GM12878 (cell line): ENCODE measurements around the gene FAM114A1. TPM values are rescaled to one million over a fixed set of nuclear protein-coding genes. Genes with fewer than 3 reads are reported as not detected.

Experiments
- ATAC-seq: fragments of 200-7000 bp; cut with Tn5 transposase; 3 replicates; pipeline ENCODE4 v1.9.1; 2020; ENCODE audit warnings: mild to moderate bottlenecking, moderate library complexity
- BruUV-seq: library from RNA; stranded (reverse); fragments of 400-500 nt; replicated peaks from 2 replicates; lab custom pipeline; 2021; lab: Mats Ljungman, UMichigan
- CTCF ChIA-PET: fragments of 300-600 bp; sonication (Branson Sonifier 250); formaldehyde crosslinking; extraction: SDS; loops from one replicate; lab custom pipeline; 2021; ENCODE audit warnings: inconsistent platforms; lab: Yijun Ruan, JAX
- POLR2A ChIA-PET: fragments of 350-600 bp; formaldehyde crosslinking; extraction: SDS; loops from one replicate; lab custom pipeline; 2021; ENCODE audit warnings: inconsistent platforms; lab: Charles Lee
- RAD21 ChIA-PET: fragments of 300-600 bp; sonication (Branson Sonifier 250); formaldehyde crosslinking; loops from one replicate; lab custom pipeline; 2023; ENCODE audit warnings: antibody characterized with exemption; ENCODE audit not compliant: unreplicated experiment; lab: Charles Lee
- SMC1A ChIA-PET: fragments of 300-600 bp; sonication (Branson Sonifier 250); formaldehyde crosslinking; loops from one replicate; lab custom pipeline; 2023; ENCODE audit not compliant: unreplicated experiment, uncharacterized antibody; lab: Charles Lee
- DNase-seq: peaks from one replicate; pipeline ENCODE4 v3.0.0-alpha.2; 2011; ENCODE audit warnings: low read depth, low spot score
- FAIRE-seq: peaks from 3 replicates; lab custom pipeline; 2011; peaks lifted over from hg19 to GRCh38; lab: Jason Lieb, UNC
- H2AFZ ChIP-seq: 2 replicates; pipeline ENCODE4 v1.6.0; 2011; ENCODE audit warnings: low read depth, low read length, control low read depth; ENCODE audit not compliant: control insufficient read depth
- H3K27ac ChIP-seq: 2 replicates; pipeline ENCODE4 v1.5.1; 2011; ENCODE audit warnings: control low read depth; ENCODE audit not compliant: control insufficient read depth, insufficient read depth
- H3K27me3 ChIP-seq, 2 experiments: replicated peaks in 1 of 2; 2 replicates each; pipeline versions ENCODE4 v1.6.0 to v1.6.1; 2011; ENCODE audit warnings: low read length in 1 of 2; ENCODE audit not compliant: control insufficient read depth in 2 of 2, insufficient read depth in 2 of 2
- H3K36me3 ChIP-seq, 2 experiments: 2 replicates each; pipeline ENCODE4 v1.5.1; 2011; ENCODE audit warnings: low read length in 1 of 2; ENCODE audit not compliant: control insufficient read depth in 2 of 2, insufficient read depth in 2 of 2
- H3K4me1 ChIP-seq: 2 replicates; pipeline ENCODE4 v1.6.1; 2011; ENCODE audit warnings: mild to moderate bottlenecking, low read length, moderate library complexity, mixed read lengths; ENCODE audit not compliant: control insufficient read depth, insufficient read depth
- H3K4me2 ChIP-seq: 2 replicates; pipeline ENCODE4 v1.6.0; 2011; ENCODE audit warnings: control low read depth; ENCODE audit not compliant: control insufficient read depth, insufficient read depth
- H3K4me3 ChIP-seq: fragments of 200-600 bp; sonication (generic); 2 replicates; pipeline ENCODE4 v1.5.1; 2016
- H3K79me2 ChIP-seq: 2 replicates; pipeline ENCODE4 v1.6.0; 2011; ENCODE audit warnings: low read length; ENCODE audit not compliant: control insufficient read depth, insufficient read depth
- H3K9ac ChIP-seq: 2 replicates; pipeline ENCODE4 v1.8.0; 2011; ENCODE audit warnings: low read length, control low read depth, mixed read lengths; ENCODE audit not compliant: control insufficient read depth, insufficient read depth
- H3K9me3 ChIP-seq: replicated peaks from 3 replicates; pipeline ENCODE4 v1.5.1; 2011; ENCODE audit warnings: mild to moderate bottlenecking, low read length; ENCODE audit not compliant: control insufficient read depth, insufficient read depth
- H4K20me1 ChIP-seq: 2 replicates; pipeline ENCODE4 v1.6.0; 2011; ENCODE audit not compliant: control insufficient read depth, insufficient read depth
- BCL11A ChIP-seq: IDR thresholded peaks from 2 replicates; pipeline ENCODE4 v1.6.1; 2011; ENCODE audit warnings: low read depth, low read length
- NR2C2 ChIP-seq: IDR thresholded peaks from 2 replicates; pipeline ENCODE4 v1.6.1; 2011; ENCODE audit warnings: borderline replicate concordance, low read depth; ENCODE audit not compliant: control insufficient read depth, insufficient read length
- SMC3 ChIP-seq: IDR thresholded peaks from 2 replicates; pipeline ENCODE4 v1.6.1; 2011; ENCODE audit warnings: low read length, improper control_type of control experiment, borderline replicate concordance
- WGBS: methylation state at CpG from one replicate; pipeline ENCODE4 v1.1.6; 2016; ENCODE audit warnings: low lambda C conversion rate; ENCODE audit not compliant: insufficient replicate concordance, insufficient coverage; ENCODE audit errors: missing lambda C conversion rate; 5-methylcytosine and 5-hydroxymethylcytosine counted together
- in situ Hi-C: fragments of 300-500 bp; cut with MboI; formaldehyde crosslinking; loops from 9 replicates; pipeline ENCODE4 v1.14.3; 2018; ENCODE audit warnings: mixed read lengths
- intact Hi-C: fragments of 100-400 bp; cut with micrococcal nuclease; formaldehyde crosslinking; loops from one replicate; pipeline ENCODE4 v1.14.2; 2022; ENCODE audit not compliant: unreplicated experiment
- polyA plus RNA-seq, 11 experiments: library from polyadenylated mRNA; depleted of rRNA in 4 of 11; unstranded in 6 of 11; stranded (reverse) in 5 of 11; fragments of >200 nt; fragmentation: Nextera tagmentation in 4 of 11; fragmentation: Illumina TruSeq in 1 of 11; extraction: Ambion mirVana in 4 of 11; extraction: Trizol in 1 of 11; gene quantifications; 1 replicate in 1 of 11; 2 replicates in 10 of 11; pipeline versions ENCODE4 v1.2.1 to v1.2.3, GENCODE V29; 2011 to 2016; ENCODE audit warnings: inconsistent platforms in 2 of 11, missing spikeins in 2 of 11, low read depth in 1 of 11
- total RNA-seq, 4 experiments: library from RNA; depleted of rRNA in 3 of 4; stranded (reverse); fragments of >200 nt in 3 of 4; fragmentation: Illumina TruSeq in 1 of 4; extraction: Trizol in 1 of 4; gene quantifications; 2 replicates each; pipeline versions ENCODE4 v1.2.1 to v1.2.3, GENCODE V29; 2013 to 2021
- TF ChIP-seq, protein P1 (sequence below): IDR thresholded peaks from 2 replicates; pipeline ENCODE4 v1.6.1; 2011; ENCODE audit warnings: mild to moderate bottlenecking, low read depth, low read length, moderate library complexity; ENCODE audit not compliant: insufficient replicate concordance
- TF ChIP-seq, protein P2 (sequence below): IDR thresholded peaks from 2 replicates; pipeline ENCODE4 v1.6.1; 2012; ENCODE audit warnings: low read depth, low read length, improper control_type of control experiment

Gene FAM114A1
- total and polyA plus RNA-seq, 10 of the 15 experiments (the other 5 are each of a cell fraction or from before 2014, with no cell fraction given): 1.3 to 6.2 (median 3.9) TPM

DNA sequence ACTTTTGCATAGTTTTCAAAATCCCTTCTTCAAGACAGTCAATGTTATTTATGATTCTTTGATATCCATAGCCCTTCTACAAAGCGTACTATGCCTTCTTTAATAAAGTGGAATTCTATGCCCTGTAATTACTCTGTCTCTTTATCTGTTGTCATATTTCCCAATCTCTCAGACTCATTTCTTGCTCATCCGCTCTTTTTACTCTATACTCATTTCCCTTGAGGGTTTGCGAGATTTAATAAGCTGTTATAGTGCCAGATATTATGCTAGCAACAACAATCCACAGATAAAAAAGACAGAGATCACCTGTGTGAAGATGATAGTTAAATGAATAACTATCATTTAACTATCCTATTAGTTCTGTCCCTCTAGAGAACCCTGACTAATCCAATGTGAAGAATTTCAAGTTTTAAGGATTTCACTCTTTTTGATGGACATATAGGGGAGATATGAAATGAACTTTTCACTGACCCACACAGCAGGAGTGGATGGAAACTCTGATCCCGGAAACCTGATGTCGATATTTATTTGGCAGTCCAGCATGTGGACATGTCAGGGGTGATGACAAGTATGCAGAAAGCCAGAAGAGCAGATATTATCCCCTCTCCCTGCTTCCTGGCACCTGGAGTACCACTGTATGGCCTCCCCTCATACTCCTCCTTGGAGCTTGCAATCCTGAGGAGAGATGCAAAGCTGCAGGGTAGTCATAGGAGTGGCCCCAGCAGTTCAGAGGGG, 114.9 kb downstream of the FAM114A1 start:
- ATAC-seq (no peak), DNase-seq (no peak), FAIRE-seq (no peak)
- H3K9me3 ChIP-seq: no peaks in the 10 kb centered on the region
- RAD21 ChIA-PET: interaction anchor here (0.6 kb wide), 1 partner anchor 42 kb away, joined by 3 read pairs; no protein-coding TSS in a partner anchor
- no peak overlapping the region for H2AFZ ChIP-seq
- peaks cover 31% of the 10 kb centered on the region for H3K4me1 ChIP-seq
- no peak overlapping the region for H3K9ac ChIP-seq
- WGBS: 98% methylated on average over 5 of the region's 5 CpGs
- no TSS peak for BruUV-seq
- TF ChIP-seq, protein P1, sequence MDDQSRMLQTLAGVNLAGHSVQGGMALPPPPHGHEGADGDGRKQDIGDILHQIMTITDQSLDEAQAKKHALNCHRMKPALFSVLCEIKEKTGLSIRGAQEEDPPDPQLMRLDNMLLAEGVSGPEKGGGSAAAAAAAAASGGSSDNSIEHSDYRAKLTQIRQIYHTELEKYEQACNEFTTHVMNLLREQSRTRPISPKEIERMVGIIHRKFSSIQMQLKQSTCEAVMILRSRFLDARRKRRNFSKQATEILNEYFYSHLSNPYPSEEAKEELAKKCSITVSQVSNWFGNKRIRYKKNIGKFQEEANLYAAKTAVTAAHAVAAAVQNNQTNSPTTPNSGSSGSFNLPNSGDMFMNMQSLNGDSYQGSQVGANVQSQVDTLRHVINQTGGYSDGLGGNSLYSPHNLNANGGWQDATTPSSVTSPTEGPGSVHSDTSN: no peak
- TF ChIP-seq BCL11A (no peak), SMC3 (no peak), NR2C2 (no peak)
- TF ChIP-seq, protein P2, sequence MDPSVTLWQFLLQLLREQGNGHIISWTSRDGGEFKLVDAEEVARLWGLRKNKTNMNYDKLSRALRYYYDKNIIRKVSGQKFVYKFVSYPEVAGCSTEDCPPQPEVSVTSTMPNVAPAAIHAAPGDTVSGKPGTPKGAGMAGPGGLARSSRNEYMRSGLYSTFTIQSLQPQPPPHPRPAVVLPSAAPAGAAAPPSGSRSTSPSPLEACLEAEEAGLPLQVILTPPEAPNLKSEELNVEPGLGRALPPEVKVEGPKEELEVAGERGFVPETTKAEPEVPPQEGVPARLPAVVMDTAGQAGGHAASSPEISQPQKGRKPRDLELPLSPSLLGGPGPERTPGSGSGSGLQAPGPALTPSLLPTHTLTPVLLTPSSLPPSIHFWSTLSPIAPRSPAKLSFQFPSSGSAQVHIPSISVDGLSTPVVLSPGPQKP: no peak
- in situ Hi-C loops (no loop called here), intact Hi-C loops (loop anchor here (5.0 kb wide), 1 partner anchor 45 kb away; no protein-coding TSS in a partner anchor)
- SMC1A ChIA-PET: no interaction called here
- H4K20me1 ChIP-seq: no peaks in the 10 kb centered on the region
- H3K79me2 ChIP-seq: no peaks in the 10 kb centered on the region
- CTCF ChIA-PET: no interaction called here
- no peak overlapping the region for H3K27ac ChIP-seq
- H3K4me2 ChIP-seq: no peak overlapping the region
- H3K4me3 ChIP-seq: no peak overlapping the region
- POLR2A ChIA-PET: no interaction called here
- peaks cover 5 to 9% of the 10 kb centered on the region in 2 experiments; a peak in 3 of 4 replicates for H3K36me3 ChIP-seq
- no peaks in the 10 kb centered on the region for H3K27me3 ChIP-seq
